Tibial artery (tissue), 4 donors: ENCODE results near the gene HOXB3.
A peak's percentile ranks its signal among the peaks of the same experiment; 100 is the strongest.

Source experiments
- DNase-seq, 2 donors: peaks; one replicate each; pipeline ENCODE4 v3.0.0-alpha.2; 2019
- H3K27ac ChIP-seq, 2 donors: fragments of 200-600 bp; sonication (generic) in 1 of 2; 1 replicate in 1 of 2; 2 replicates in 1 of 2; pipeline ENCODE4 v1.5.1; 2018 to 2019; ENCODE audit warnings: mild to moderate bottlenecking in 1 of 2
- H3K27me3 ChIP-seq, 2 donors: fragments of 200-600 bp; sonication (generic) in 1 of 2; one replicate each; pipeline versions ENCODE4 v1.5.1 to v1.6.0; 2016 to 2019
- H3K36me3 ChIP-seq, 3 donors: fragments of 200-600 bp; sonication (generic) in 2 of 3; one replicate each; pipeline ENCODE4 v1.5.1; 2016 to 2019; ENCODE audit warnings: mild to moderate bottlenecking in 2 of 3
- H3K4me1 ChIP-seq, 4 donors: fragments of 200-600 bp; sonication (generic) in 2 of 4; 1 replicate in 3 of 4; 2 replicates in 1 of 4; pipeline ENCODE4 v1.5.1; 2016 to 2019
- H3K4me3 ChIP-seq, 2 donors: fragments of 200-600 bp; sonication (generic) in 1 of 2; 1 replicate in 1 of 2; 2 replicates in 1 of 2; pipeline ENCODE4 v1.5.1; 2018 to 2019; ENCODE audit warnings: mild to moderate bottlenecking in 2 of 2
- H3K9me3 ChIP-seq, 3 donors: fragments of 200-600 bp; sonication (generic) in 1 of 3; one replicate each; pipeline ENCODE4 v1.5.1; 2016 to 2019
- CTCF ChIP-seq, 2 experiments: fragments of 200-600 bp in 1 of 2; fragments of 450-650 bp in 1 of 2; IDR thresholded peaks; one replicate each; pipeline ENCODE4 v1.5.1; 2017 to 2019; ENCODE audit warnings: antibody characterized with exemption in 2 of 2, mild to moderate bottlenecking in 1 of 2, moderate library complexity in 1 of 2
- intact Hi-C: fragments of 100-400 bp; cut with DNase I; formaldehyde crosslinking; loops from one replicate; pipeline ENCODE4 v1.15.0; 2023; ENCODE audit warnings: low total_unique reads

HOXB3 gene

GRCh38 chr17:48579760-48580554 is 10.1 kb downstream of the HOXB3 start:
- no peak for TF ChIP-seq CTCF (IDR thresholded peaks at IDR 0.05)
- Histone ChIP-seq H3K27me3 (peaks cover 8 to 53% of the 10 kb centered on the region in 2 donors), H3K27ac (no peak overlapping the region), H3K4me1 (peaks cover 0 to 39% (median 22%) of the 10 kb centered on the region in 4 donors), H3K9me3 (no peaks in the 10 kb centered on the region), H3K4me3 (no peak overlapping the region), H3K36me3 (no peaks in the 10 kb centered on the region)
- intact Hi-C loops = no loop called here
- no peak for DNase-seq

- no peak overlapping the region for H3K27ac ChIP-seq
- H3K27me3 ChIP-seq = peaks cover 8 to 53% of the 10 kb centered on the region in 2 donors
- no peak for TF ChIP-seq CTCF (IDR thresholded peaks at IDR 0.05)
- intact Hi-C loops = no loop called here
- no peak overlapping the region for H3K4me3 ChIP-seq
- peaks cover 0 to 34% (median 18%) of the 10 kb centered on the region in 4 donors for H3K4me1 ChIP-seq
- no peaks in the 10 kb centered on the region for H3K36me3 ChIP-seq
- no peak for DNase-seq
- no peaks in the 10 kb centered on the region for H3K9me3 ChIP-seq
Observed at GRCh38 chr17:48579471-48579759, 10.6 kb downstream of the HOXB3 start.

- no peak for TF ChIP-seq CTCF (IDR thresholded peaks at IDR 0.05)
- Histone ChIP-seq H3K27ac (peak overlapping the region in 1 of 2 donors; percentile 75), H3K4me1 (peaks cover 0 to 34% (median 18%) of the 10 kb centered on the region in 4 donors), H3K4me3 (peak overlapping the region; percentile 51 to 60), H3K9me3 (no peaks in the 10 kb centered on the region), H3K36me3 (no peaks in the 10 kb centered on the region), H3K27me3 (peaks cover 8 to 53% of the 10 kb centered on the region in 2 donors)
- no peak for DNase-seq
- intact Hi-C loops = no loop called here
Observed at GRCh38 chr17:48578616-48579470, 11.2 kb downstream of the HOXB3 start.

GRCh38 chr17:48577946-48578615 is 12.0 kb downstream of the HOXB3 start, which contains the start of gene HOXB4:
TSS of gene HOXB4 (minus strand) at chr17:48578350. CDS start at chr17:48578319, 31 bp downstream.
- H3K36me3 ChIP-seq = no peaks in the 10 kb centered on the region
- peaks cover 8 to 53% of the 10 kb centered on the region in 2 donors for H3K27me3 ChIP-seq
- H3K4me3 ChIP-seq = peak within 1 kb of the TSS; percentile 51 to 60
- peak in 1 of 2 donors; percentile 76 for DNase-seq
- peaks cover 0 to 34% (median 18%) of the 10 kb centered on the region in 4 donors for H3K4me1 ChIP-seq
- peak within 1 kb of the TSS; percentile 24 to 75 for H3K27ac ChIP-seq
- no peak for TF ChIP-seq CTCF (IDR thresholded peaks at IDR 0.05)
- H3K9me3 ChIP-seq = no peaks in the 10 kb centered on the region
- intact Hi-C loops = no loop called here

GRCh38 chr17:48577330-48577945 is 12.6 kb downstream of the HOXB3 start:
- no peak for TF ChIP-seq CTCF (IDR thresholded peaks at IDR 0.05)
- intact Hi-C loops = no loop called here
- no peak for DNase-seq

More at GRCh38 chr17:48577330-48577945, 12.6 kb downstream of the HOXB3 start:
- peak overlapping the region; percentile 24 to 75 for H3K27ac ChIP-seq
- H3K36me3 ChIP-seq = no peaks in the 10 kb centered on the region
- peaks cover 8 to 48% of the 10 kb centered on the region in 2 donors for H3K27me3 ChIP-seq
- no peaks in the 10 kb centered on the region for H3K9me3 ChIP-seq
- peaks cover 0 to 34% (median 20%) of the 10 kb centered on the region in 4 donors for H3K4me1 ChIP-seq
- H3K4me3 ChIP-seq = peak overlapping the region; percentile 51 to 60
